SK-N-SH (cell line): ENCODE data around the gene NDUFS2. TPM values are rescaled to one million over a fixed set of nuclear protein-coding genes. Genes with fewer than 3 reads are reported as not detected.

ENCODE experiments used
- CTCF ChIA-PET: fragments of 300-600, 350-600 bp; formaldehyde crosslinking; extraction: SDS; loops from one replicate; lab custom pipeline; 2021; lab: Yijun Ruan, JAX
- POLR2A ChIA-PET: fragments of 350-600 bp; sonication (Branson Sonifier 250); formaldehyde crosslinking; extraction: SDS; loops from one replicate; lab custom pipeline; 2020; ENCODE audit warnings: antibody characterized with exemption, inconsistent platforms; lab: Yijun Ruan, JAX
- DNase-seq: peaks from one replicate; pipeline ENCODE4 v3.0.0; 2012
- H2AFZ ChIP-seq: fragments of 200-600 bp; sonication (generic); 2 replicates; pipeline ENCODE4 v1.8.1; 2016; ENCODE audit warnings: antibody characterized with exemption, mild to moderate bottlenecking, low read depth
- H3F3A ChIP-seq: fragments of 200-600 bp; sonication (generic); replicated peaks from 2 replicates; pipeline ENCODE3; 2016; ENCODE audit warnings: antibody characterized with exemption, mild to moderate bottlenecking; ENCODE audit not compliant: insufficient read depth
- H3K27ac ChIP-seq, 2 experiments: fragments of 200-500 bp in 1 of 2; fragments of 200-600 bp in 1 of 2; sonication (Bioruptor generic) in 1 of 2; sonication (generic), shearing (Covaris generic) in 1 of 2; 2 replicates each; pipeline versions ENCODE4 v1.5.1 to v1.6.1; 2014 to 2016; ENCODE audit warnings: low read depth in 2 of 2, inconsistent platforms in 1 of 2, low read length in 1 of 2, mild to moderate bottlenecking in 1 of 2, mixed read lengths in 1 of 2
- H3K27me3 ChIP-seq: fragments of 200-600 bp; sonication (generic), shearing (Covaris generic); 2 replicates; pipeline ENCODE4 v1.6.1; 2016; ENCODE audit warnings: mixed run types; ENCODE audit not compliant: insufficient read depth
- H3K36me3 ChIP-seq, 2 experiments: fragments of 200-500 bp in 1 of 2; fragments of 200-600 bp in 1 of 2; sonication (Bioruptor generic) in 1 of 2; sonication (generic) in 1 of 2; replicated peaks in 1 of 2; 2 replicates each; pipeline versions ENCODE3 to v1.5.1; 2014 to 2016; ENCODE audit warnings: low read length in 1 of 2, mild to moderate bottlenecking in 1 of 2; ENCODE audit not compliant: insufficient read depth in 2 of 2, control insufficient read depth in 1 of 2
- H3K4me1 ChIP-seq, 2 experiments: fragments of 200-500 bp in 1 of 2; fragments of 200-600 bp in 1 of 2; sonication (Bioruptor generic) in 1 of 2; sonication (generic), shearing (Covaris generic) in 1 of 2; 2 replicates each; pipeline versions ENCODE4 v1.5.1 to v1.6.1; 2014 to 2016; ENCODE audit warnings: low read depth in 1 of 2, low read length in 1 of 2, mixed run types in 1 of 2; ENCODE audit not compliant: insufficient read depth in 2 of 2, control insufficient read depth in 1 of 2
- H3K4me2 ChIP-seq: fragments of 200-600 bp; sonication (generic), shearing (Covaris generic); 2 replicates; pipeline ENCODE4 v1.6.1; 2017; ENCODE audit warnings: mixed run types
- H3K4me3 ChIP-seq, 2 experiments: fragments of 200-500 bp in 1 of 2; fragments of 200-600 bp in 1 of 2; sonication (Bioruptor generic) in 1 of 2; sonication (generic), shearing (Covaris generic) in 1 of 2; 2 replicates each; pipeline versions ENCODE4 v1.5.1 to v1.8.1; 2014 to 2016; ENCODE audit warnings: low read depth in 2 of 2, inconsistent platforms in 1 of 2, low read length in 1 of 2, mild to moderate bottlenecking in 1 of 2, mixed read lengths in 1 of 2, moderate library complexity in 1 of 2
- H3K79me2 ChIP-seq: fragments of 200-600 bp; sonication (generic); 2 replicates; pipeline ENCODE4 v1.8.1; 2017; ENCODE audit warnings: mild to moderate bottlenecking; ENCODE audit not compliant: insufficient read depth
- H3K9ac ChIP-seq: fragments of 200-600 bp; sonication (generic); 2 replicates; pipeline ENCODE4 v1.6.1; 2017; ENCODE audit warnings: mixed run types
- H3K9me2 ChIP-seq: fragments of 200-600 bp; sonication (generic); 2 replicates; pipeline ENCODE4 v1.6.1; 2017; ENCODE audit warnings: mixed run types
- H3K9me3 ChIP-seq: fragments of 200-600 bp; sonication (generic); 2 replicates; pipeline ENCODE4 v1.6.1; 2017; ENCODE audit warnings: mixed run types, mild to moderate bottlenecking, moderate library complexity
- H4K20me1 ChIP-seq: fragments of 200-600 bp; sonication (generic); 2 replicates; pipeline ENCODE4 v1.6.1; 2017; ENCODE audit warnings: mild to moderate bottlenecking, mixed run types; ENCODE audit not compliant: insufficient read depth
- CHD2 ChIP-seq: fragments of 150-350 bp; IDR thresholded peaks from 2 replicates; pipeline ENCODE4 v1.6.1; 2018; ENCODE audit warnings: low read length; ENCODE audit not compliant: partially characterized antibody
- ELF1 ChIP-seq: IDR thresholded peaks from 2 replicates; pipeline ENCODE4 v1.4.0; 2012
- EP300 ChIP-seq, 2 experiments: IDR thresholded peaks; 2 replicates each; pipeline versions ENCODE4 v1.4.0 to v1.6.1; 2012; ENCODE audit warnings: borderline replicate concordance in 1 of 2, low read depth in 1 of 2, low read length in 1 of 2
- FOSL2 ChIP-seq: IDR thresholded peaks from 2 replicates; pipeline ENCODE4 v1.4.0; 2012; ENCODE audit warnings: low read depth, mild to moderate bottlenecking, moderate library complexity, borderline replicate concordance
- FOXJ3 ChIP-seq: sonication (generic); formaldehyde crosslinking; IDR thresholded peaks from 2 replicates; pipeline ENCODE4 v1.5.1; 2020; ENCODE audit warnings: mild to moderate bottlenecking, missing genetic modification reagents
- GATA2 ChIP-seq: sonication (generic); formaldehyde crosslinking; IDR thresholded peaks from 2 replicates; pipeline ENCODE4 v1.5.0; 2020; ENCODE audit warnings: mild to moderate bottlenecking, missing genetic modification reagents
- JUND ChIP-seq: IDR thresholded peaks from 2 replicates; pipeline ENCODE4 v1.4.0; 2012
- MXI1 ChIP-seq: IDR thresholded peaks from 2 replicates; pipeline ENCODE4 v1.6.1; 2012; ENCODE audit warnings: mild to moderate bottlenecking, low read depth, low read length, improper control_type of control experiment
- NFIC ChIP-seq: IDR thresholded peaks from 2 replicates; pipeline ENCODE4 v1.4.0; 2012; ENCODE audit warnings: borderline replicate concordance
- POLR2AphosphoS5 ChIP-seq: IDR thresholded peaks from 2 replicates; pipeline ENCODE4 v1.6.1; 2012; ENCODE audit warnings: low read depth, low read length
- RAD21 ChIP-seq: IDR thresholded peaks from 2 replicates; pipeline ENCODE4 v1.6.1; 2012; ENCODE audit warnings: mild to moderate bottlenecking, low read length
- RCOR1 ChIP-seq: fragments of 150-350 bp; IDR thresholded peaks from 2 replicates; pipeline ENCODE4 v1.6.1; 2017; ENCODE audit warnings: antibody characterized with exemption, low read length
- RFX5 ChIP-seq: IDR thresholded peaks from 2 replicates; pipeline ENCODE4 v1.6.1; 2012; ENCODE audit warnings: mild to moderate bottlenecking, improper control_type of control experiment, low read length
- SMC3 ChIP-seq: IDR thresholded peaks from 2 replicates; pipeline ENCODE4 v1.6.1; 2012; ENCODE audit warnings: low read depth, low read length, improper control_type of control experiment
- TAF1 ChIP-seq: IDR thresholded peaks from 2 replicates; pipeline ENCODE4 v1.6.1; 2012; ENCODE audit warnings: low read depth, mild to moderate bottlenecking, low read length, moderate library complexity, borderline replicate concordance
- TCF12 ChIP-seq: IDR thresholded peaks from 2 replicates; pipeline ENCODE4 v1.4.0; 2012
- YY1 ChIP-seq: IDR thresholded peaks from 2 replicates; pipeline ENCODE4 v1.4.0; 2012; ENCODE audit warnings: low read depth, mild to moderate bottlenecking
- WGBS: methylation state at CpG from one replicate; pipeline ENCODE4 v1.1.6; 2017; ENCODE audit warnings: low lambda C conversion rate; 5-methylcytosine and 5-hydroxymethylcytosine counted together
- polyA plus RNA-seq, 3 experiments: library from polyadenylated mRNA; depleted of rRNA; stranded (reverse); fragments of >200 nt; gene quantifications; 2 replicates each; pipeline ENCODE4 v1.2.3, GENCODE V29; 2012
- TF ChIP-seq, protein P1 (sequence below): IDR thresholded peaks from 2 replicates; pipeline ENCODE4 v1.4.0; 2012; ENCODE audit warnings: low read depth, borderline replicate concordance
- TF ChIP-seq, protein P2 (sequence below): IDR thresholded peaks from 2 replicates; pipeline ENCODE4 v1.6.1; 2012; ENCODE audit warnings: mild to moderate bottlenecking, low read depth, low read length, moderate library complexity
- TF ChIP-seq, protein P3 (sequence below): fragments of 150-350 bp; IDR thresholded peaks from 2 replicates; pipeline ENCODE4 v1.6.1; 2016; ENCODE audit warnings: mild to moderate bottlenecking, low read depth, low read length
- TF ChIP-seq, protein P4 (sequence below): IDR thresholded peaks from 2 replicates; pipeline ENCODE4; 2012

The NDUFS2 gene
- polyA plus RNA-seq, 1 of the 3 experiments (the other 2 are of a cell fraction), result 203 TPM

DNA sequence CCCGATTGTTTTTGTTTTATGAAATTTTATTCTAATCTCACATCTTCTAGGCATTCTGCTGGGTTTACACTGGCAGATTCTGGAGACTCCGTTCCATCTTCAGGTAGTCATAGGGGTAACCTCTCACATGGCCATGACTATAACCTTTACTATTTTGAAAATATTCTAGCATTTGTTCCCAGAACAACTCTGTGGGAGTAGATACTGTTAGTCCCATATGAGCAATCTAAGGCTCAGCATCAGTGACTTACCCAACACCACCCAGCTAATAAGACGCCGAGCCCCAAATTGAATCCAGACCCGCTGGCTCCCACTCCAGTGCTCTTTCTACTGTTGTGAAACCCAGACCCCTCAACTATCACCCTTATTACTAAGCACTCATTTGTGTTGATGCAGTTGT, 13.1 kb upstream of the NDUFS2 start:
- H3K27ac ChIP-seq, result no peak overlapping the region
- TF ChIP-seq TAF1 (no peak), RFX5 (no peak), TCF12 (no peak), RAD21 (no peak), POLR2AphosphoS5 (no peak), FOSL2 (no peak), GATA2 (no peak)
- TF ChIP-seq, protein P1, sequence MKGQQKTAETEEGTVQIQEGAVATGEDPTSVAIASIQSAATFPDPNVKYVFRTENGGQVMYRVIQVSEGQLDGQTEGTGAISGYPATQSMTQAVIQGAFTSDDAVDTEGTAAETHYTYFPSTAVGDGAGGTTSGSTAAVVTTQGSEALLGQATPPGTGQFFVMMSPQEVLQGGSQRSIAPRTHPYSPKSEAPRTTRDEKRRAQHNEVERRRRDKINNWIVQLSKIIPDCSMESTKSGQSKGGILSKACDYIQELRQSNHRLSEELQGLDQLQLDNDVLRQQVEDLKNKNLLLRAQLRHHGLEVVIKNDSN, result no peak
- TF ChIP-seq, protein P2, sequence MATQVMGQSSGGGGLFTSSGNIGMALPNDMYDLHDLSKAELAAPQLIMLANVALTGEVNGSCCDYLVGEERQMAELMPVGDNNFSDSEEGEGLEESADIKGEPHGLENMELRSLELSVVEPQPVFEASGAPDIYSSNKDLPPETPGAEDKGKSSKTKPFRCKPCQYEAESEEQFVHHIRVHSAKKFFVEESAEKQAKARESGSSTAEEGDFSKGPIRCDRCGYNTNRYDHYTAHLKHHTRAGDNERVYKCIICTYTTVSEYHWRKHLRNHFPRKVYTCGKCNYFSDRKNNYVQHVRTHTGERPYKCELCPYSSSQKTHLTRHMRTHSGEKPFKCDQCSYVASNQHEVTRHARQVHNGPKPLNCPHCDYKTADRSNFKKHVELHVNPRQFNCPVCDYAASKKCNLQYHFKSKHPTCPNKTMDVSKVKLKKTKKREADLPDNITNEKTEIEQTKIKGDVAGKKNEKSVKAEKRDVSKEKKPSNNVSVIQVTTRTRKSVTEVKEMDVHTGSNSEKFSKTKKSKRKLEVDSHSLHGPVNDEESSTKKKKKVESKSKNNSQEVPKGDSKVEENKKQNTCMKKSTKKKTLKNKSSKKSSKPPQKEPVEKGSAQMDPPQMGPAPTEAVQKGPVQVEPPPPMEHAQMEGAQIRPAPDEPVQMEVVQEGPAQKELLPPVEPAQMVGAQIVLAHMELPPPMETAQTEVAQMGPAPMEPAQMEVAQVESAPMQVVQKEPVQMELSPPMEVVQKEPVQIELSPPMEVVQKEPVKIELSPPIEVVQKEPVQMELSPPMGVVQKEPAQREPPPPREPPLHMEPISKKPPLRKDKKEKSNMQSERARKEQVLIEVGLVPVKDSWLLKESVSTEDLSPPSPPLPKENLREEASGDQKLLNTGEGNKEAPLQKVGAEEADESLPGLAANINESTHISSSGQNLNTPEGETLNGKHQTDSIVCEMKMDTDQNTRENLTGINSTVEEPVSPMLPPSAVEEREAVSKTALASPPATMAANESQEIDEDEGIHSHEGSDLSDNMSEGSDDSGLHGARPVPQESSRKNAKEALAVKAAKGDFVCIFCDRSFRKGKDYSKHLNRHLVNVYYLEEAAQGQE, result no peak
- DNase-seq, result no peak
- no peaks in the 10 kb centered on the region for H4K20me1 ChIP-seq
- H3K9ac ChIP-seq, result no peak overlapping the region
- H3F3A ChIP-seq, result peaks cover 5% of the 10 kb centered on the region
- no peak overlapping the region for H3K4me2 ChIP-seq
- 91% methylated on average over 5 of the region's 5 CpGs for WGBS
- no peaks in the 10 kb centered on the region for H3K79me2 ChIP-seq
- POLR2A ChIA-PET, result no interaction called here
- H3K4me3 ChIP-seq, result no peak overlapping the region
- H3K36me3 ChIP-seq, result peaks cover 0 to 19% of the 10 kb centered on the region in 2 experiments
- no peaks in the 10 kb centered on the region for H3K27me3 ChIP-seq
- no peaks in the 10 kb centered on the region for H3K9me3 ChIP-seq
- no peak overlapping the region for H2AFZ ChIP-seq
- CTCF ChIA-PET, result interaction anchor here (1.1 kb wide), 1 partner anchor 21 kb away, joined by 3 read pairs; no protein-coding TSS in a partner anchor
- peaks cover 0 to 17% of the 10 kb centered on the region in 2 experiments; a peak in 3 of 4 replicates for H3K4me1 ChIP-seq
- H3K9me2 ChIP-seq, result no peaks in the 10 kb centered on the region

DNA sequence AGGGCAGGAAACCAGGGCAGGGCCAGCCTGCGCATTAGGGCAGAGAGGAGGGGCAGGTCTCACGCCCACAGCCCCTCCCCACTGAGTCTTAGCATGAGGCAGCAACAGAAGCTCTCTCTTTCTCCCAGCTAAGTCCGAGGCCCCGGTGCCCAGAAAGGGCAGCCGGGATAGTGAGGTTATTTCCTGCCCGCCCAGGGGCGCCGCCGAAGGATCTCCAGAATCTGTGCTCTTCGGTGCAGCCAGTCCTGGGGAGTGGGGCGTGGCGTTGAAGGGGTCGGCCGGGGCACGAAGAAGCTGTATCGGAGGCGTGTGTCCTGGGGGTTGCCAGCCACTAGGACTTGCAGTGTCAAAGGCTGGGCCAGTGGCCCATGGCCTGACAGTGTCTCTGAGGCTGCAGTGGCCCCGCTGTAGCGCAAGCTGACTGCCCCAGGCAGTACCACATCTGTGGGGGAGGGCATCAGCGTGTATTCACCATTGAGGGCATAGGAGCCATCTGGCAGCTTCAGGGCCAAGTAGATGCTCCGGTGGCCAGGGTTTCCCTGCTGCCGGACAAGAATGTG, 11.1 kb upstream of the NDUFS2 start:
- WGBS, result 95% methylated on average over 14 of the region's 22 CpGs
- ChIA-PET POLR2A (interaction anchor here (1.1 kb wide), 1 partner anchor 11 kb away, joined by 3 read pairs; no protein-coding TSS in a partner anchor), CTCF (interaction anchor here (0.8 to 7.0 kb wide), 15 partner anchors 10 to 192 kb away, joined by 3 to 65 read pairs (median 12); partner anchors contain the start of genes APOA2, B4GALT3, NDUFS2 and PPOX)
- no peak overlapping the region for H2AFZ ChIP-seq
- no peaks in the 10 kb centered on the region for H3K9me3 ChIP-seq
- H3K27me3 ChIP-seq, result no peaks in the 10 kb centered on the region
- no peak overlapping the region for H3K27ac ChIP-seq
- no peak overlapping the region for H3K9ac ChIP-seq
- H3K4me2 ChIP-seq, result no peak overlapping the region
- H3K79me2 ChIP-seq, result no peaks in the 10 kb centered on the region
- H4K20me1 ChIP-seq, result no peaks in the 10 kb centered on the region
- peaks cover 0 to 19% of the 10 kb centered on the region in 2 experiments for H3K36me3 ChIP-seq
- H3K4me3 ChIP-seq, result no peak overlapping the region
- H3K9me2 ChIP-seq, result no peaks in the 10 kb centered on the region
- peaks cover 0 to 19% of the 10 kb centered on the region in 2 experiments; a peak in 2 of 4 replicates for H3K4me1 ChIP-seq
- no peak for DNase-seq
- H3F3A ChIP-seq, result no peaks in the 10 kb centered on the region
- no peak for TF ChIP-seq ELF1
- TF ChIP-seq EP300 (IDR thresholded peaks at IDR 0.05; ENCODE audit: borderline replicate concordance in 1 of 2, low read depth in 1 of 2, low read length in 1 of 2), result no peak
- TF ChIP-seq, protein P3, sequence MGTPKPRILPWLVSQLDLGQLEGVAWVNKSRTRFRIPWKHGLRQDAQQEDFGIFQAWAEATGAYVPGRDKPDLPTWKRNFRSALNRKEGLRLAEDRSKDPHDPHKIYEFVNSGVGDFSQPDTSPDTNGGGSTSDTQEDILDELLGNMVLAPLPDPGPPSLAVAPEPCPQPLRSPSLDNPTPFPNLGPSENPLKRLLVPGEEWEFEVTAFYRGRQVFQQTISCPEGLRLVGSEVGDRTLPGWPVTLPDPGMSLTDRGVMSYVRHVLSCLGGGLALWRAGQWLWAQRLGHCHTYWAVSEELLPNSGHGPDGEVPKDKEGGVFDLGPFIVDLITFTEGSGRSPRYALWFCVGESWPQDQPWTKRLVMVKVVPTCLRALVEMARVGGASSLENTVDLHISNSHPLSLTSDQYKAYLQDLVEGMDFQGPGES, result no peak
- TF ChIP-seq, protein P1, result no peak
- no peak for TF ChIP-seq CHD2
- no peak for TF ChIP-seq NFIC
- TF ChIP-seq, protein P4, sequence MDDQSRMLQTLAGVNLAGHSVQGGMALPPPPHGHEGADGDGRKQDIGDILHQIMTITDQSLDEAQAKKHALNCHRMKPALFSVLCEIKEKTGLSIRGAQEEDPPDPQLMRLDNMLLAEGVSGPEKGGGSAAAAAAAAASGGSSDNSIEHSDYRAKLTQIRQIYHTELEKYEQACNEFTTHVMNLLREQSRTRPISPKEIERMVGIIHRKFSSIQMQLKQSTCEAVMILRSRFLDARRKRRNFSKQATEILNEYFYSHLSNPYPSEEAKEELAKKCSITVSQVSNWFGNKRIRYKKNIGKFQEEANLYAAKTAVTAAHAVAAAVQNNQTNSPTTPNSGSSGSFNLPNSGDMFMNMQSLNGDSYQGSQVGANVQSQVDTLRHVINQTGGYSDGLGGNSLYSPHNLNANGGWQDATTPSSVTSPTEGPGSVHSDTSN, result no peak
- TF ChIP-seq MXI1, result no peak
- no peak for TF ChIP-seq TCF12
- TF ChIP-seq SMC3, result no peak
- TF ChIP-seq RCOR1, result no peak
- TF ChIP-seq JUND, result no peak
- no peak for TF ChIP-seq FOXJ3 (CRISPR knock-in tag)
- TF ChIP-seq GATA2, result no peak
- TF ChIP-seq RFX5, result no peak
- no peak for TF ChIP-seq YY1
- TF ChIP-seq RAD21, result no peak
